BE2C (cell line): ENCODE measurements around the gene KCNJ10.

Experiments used
- DNase-seq: peaks from one replicate; pipeline ENCODE4 v3.0.0-alpha.2; 2020
- H3K27me3 ChIP-seq: fragments of 250-450 bp; sonication (Bioruptor Pico); 2 replicates; pipeline ENCODE4 v1.5.1; 2020; ENCODE audit warnings: mild to moderate bottlenecking
- H3K36me3 ChIP-seq: fragments of 250-450 bp; sonication (Bioruptor Pico); 2 replicates; pipeline ENCODE4 v1.5.1; 2020; ENCODE audit warnings: mild to moderate bottlenecking
- H3K4me1 ChIP-seq: fragments of 250-450 bp; sonication (Bioruptor Pico); 2 replicates; pipeline ENCODE4 v1.5.1; 2020
- H3K4me3 ChIP-seq: 2 replicates; pipeline ENCODE4 v1.5.1; 2011; ENCODE audit warnings: low read depth, low read length
- H3K9me3 ChIP-seq: fragments of 250-450 bp; sonication (Bioruptor Pico); 2 replicates; pipeline ENCODE4 v1.5.1; 2020
- TF ChIP-seq, protein P1 (sequence below): IDR thresholded peaks from 2 replicates; pipeline ENCODE4 v1.5.1; 2012; ENCODE audit warnings: mild to moderate bottlenecking, low read depth, low read length

The KCNJ10 gene

DNA sequence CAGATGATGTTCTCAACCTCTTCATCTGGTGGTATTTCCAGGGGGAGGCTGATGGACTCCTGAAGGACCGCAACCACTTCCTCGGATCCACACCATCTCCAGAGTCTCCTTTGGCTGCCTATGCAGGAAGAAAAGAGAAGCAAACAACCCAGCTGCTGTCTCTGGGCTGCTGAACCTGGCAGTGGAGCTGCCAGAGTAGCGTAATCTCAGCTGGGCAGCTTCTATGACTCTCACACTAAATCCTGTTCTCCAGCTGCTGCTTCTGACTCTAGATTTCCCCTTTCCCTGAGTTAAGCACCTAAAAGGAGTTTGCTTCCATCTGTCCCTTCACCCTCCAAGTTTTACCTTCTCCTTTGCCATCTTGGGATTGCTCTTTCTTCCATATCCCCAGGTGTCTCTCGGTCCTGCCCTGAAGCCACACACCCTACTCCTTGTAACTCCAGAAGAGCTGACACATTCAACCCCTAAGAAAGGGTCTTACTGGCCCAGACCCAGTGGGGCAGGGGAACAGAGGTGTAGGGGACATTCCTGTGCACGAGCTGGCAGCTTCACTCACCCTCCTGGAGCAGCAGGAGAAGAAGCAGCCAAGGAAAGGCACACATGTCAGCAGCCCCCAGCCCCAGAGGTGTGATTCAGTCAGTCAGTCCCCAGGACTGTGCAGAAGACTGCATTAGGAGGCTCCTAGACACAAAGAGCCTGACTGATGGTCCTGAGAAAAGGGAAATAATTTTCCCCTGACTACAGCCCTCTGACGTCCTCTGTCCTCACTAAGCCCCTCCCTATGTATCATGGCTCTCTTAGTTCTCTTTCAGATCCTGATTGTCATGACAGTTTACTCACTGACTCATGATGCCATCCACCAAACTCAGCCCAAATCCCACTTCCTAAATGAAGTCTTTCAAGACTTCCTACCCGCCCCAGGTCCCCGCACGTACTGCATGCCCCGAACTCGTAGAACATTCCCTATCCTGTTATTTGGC is 116.1 kb downstream of the KCNJ10 start, which contains the start of gene SLAMF9:
SLAMF9 (minus strand) TSS at position 702 of the 980 bp plus-strand sequence; CDS start at position 602, 100 bp downstream.
- Histone ChIP-seq H3K4me3 (no peak within 1 kb of the TSS), H3K9me3 (no peaks in the 10 kb centered on the region), H3K36me3 (no peaks in the 10 kb centered on the region), H3K4me1 (no peaks in the 10 kb centered on the region), H3K27me3 (no peaks in the 10 kb centered on the region)
- DNase-seq, result no peak
- TF ChIP-seq, protein P1, sequence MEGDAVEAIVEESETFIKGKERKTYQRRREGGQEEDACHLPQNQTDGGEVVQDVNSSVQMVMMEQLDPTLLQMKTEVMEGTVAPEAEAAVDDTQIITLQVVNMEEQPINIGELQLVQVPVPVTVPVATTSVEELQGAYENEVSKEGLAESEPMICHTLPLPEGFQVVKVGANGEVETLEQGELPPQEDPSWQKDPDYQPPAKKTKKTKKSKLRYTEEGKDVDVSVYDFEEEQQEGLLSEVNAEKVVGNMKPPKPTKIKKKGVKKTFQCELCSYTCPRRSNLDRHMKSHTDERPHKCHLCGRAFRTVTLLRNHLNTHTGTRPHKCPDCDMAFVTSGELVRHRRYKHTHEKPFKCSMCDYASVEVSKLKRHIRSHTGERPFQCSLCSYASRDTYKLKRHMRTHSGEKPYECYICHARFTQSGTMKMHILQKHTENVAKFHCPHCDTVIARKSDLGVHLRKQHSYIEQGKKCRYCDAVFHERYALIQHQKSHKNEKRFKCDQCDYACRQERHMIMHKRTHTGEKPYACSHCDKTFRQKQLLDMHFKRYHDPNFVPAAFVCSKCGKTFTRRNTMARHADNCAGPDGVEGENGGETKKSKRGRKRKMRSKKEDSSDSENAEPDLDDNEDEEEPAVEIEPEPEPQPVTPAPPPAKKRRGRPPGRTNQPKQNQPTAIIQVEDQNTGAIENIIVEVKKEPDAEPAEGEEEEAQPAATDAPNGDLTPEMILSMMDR, result no peak

DNA sequence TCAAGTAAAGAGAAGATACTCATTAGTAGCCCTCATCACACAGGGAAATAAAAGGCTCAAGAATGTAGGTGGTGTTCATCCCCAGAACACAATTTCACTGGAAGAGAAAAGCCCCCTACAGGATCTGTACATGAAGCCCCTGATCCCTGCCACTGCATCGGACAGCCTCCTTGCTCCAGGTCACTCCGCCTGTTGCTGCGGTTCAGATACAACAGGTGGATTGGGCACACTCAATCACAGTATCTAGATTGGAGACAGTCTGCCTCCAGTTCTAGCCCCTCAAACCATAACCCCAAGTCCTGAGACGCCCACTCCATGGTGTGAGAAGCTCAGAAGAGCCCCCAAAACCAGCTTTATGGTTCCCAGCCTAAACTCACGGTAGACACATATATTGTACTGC is 117.0 kb downstream of the KCNJ10 start:
- Histone ChIP-seq H3K4me3 (no peak overlapping the region), H3K36me3 (no peaks in the 10 kb centered on the region), H3K9me3 (no peaks in the 10 kb centered on the region), H3K27me3 (no peaks in the 10 kb centered on the region), H3K4me1 (no peaks in the 10 kb centered on the region)
- TF ChIP-seq, protein P1, result no peak
- no peak for DNase-seq

DNA sequence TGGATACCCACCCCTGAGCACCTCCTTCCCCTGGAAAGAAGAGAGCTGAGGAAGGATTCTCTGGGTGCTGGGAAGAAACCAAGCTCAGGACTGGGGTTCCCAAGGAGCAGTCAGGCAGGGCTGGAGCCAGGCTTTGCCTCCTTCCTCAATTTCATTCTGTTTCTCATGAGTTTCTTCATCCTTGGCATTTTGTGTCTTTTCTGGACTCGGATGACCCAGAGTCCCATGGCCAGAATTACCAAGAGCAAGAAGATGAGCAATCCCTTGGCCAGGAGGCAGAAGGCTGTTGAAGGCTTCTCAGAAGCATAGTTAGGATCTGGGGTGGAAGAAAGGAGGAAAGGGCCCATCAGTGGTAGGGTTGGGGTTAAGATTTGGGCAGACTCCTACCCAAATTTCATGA is 118.4 kb downstream of the KCNJ10 start:
- Histone ChIP-seq H3K4me3 (no peak overlapping the region), H3K27me3 (no peaks in the 10 kb centered on the region), H3K4me1 (no peaks in the 10 kb centered on the region), H3K9me3 (no peaks in the 10 kb centered on the region), H3K36me3 (no peaks in the 10 kb centered on the region)
- DNase-seq, result no peak
- TF ChIP-seq, protein P1, result no peak

DNA sequence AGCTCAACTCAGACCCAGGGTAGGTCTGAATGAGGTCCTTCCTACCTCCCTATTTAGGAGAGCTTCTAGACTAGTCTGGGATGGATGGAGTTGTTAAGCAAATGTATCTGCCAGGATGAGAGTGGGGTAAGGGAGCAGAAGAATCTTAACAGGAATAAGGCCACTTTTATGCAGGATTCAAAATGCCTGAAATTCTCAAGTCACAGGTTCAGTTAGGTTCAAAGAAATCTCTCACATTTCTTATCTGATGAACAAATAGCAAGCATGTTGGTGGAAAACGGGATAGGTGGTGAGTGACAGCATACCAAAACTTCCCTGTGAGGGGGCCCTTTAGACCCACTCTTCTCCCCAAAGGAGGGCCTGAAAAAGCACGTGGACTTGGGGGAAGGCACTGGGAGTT is 118.9 kb downstream of the KCNJ10 start:
- H3K9me3 ChIP-seq, result no peaks in the 10 kb centered on the region
- no peak overlapping the region for H3K4me3 ChIP-seq
- H3K4me1 ChIP-seq, result peaks cover 2% of the 10 kb centered on the region; the same call in 1 of the 2 replicates
- TF ChIP-seq, protein P1, result no peak
- no peaks in the 10 kb centered on the region for H3K27me3 ChIP-seq
- no peaks in the 10 kb centered on the region for H3K36me3 ChIP-seq
- no peak for DNase-seq

DNA sequence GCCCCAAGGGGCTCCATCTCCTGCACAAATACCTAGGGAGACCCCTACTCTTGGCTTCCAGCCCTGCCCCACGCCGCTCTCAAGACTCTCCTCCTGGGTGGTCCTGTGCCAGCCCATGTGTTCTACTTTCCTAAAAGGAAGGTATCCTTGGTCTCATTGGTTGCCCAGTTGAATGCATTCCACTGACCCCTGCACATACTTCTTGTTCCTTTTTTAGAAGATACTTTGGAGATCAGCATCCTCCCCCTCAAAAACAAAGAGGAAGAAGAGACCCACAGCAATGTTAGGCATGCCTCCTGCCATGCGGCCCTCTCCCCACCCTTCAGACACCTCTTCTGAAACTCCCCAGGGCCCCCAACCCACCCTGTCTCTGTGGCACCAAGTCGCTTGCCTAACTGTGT is 120.0 kb downstream of the KCNJ10 start:
- TF ChIP-seq, protein P1, result no peak
- Histone ChIP-seq H3K27me3 (no peaks in the 10 kb centered on the region), H3K36me3 (no peaks in the 10 kb centered on the region), H3K4me1 (peaks cover 2% of the 10 kb centered on the region; the same call in 1 of the 2 replicates), H3K4me3 (no peak overlapping the region), H3K9me3 (no peaks in the 10 kb centered on the region)
- DNase-seq, result no peak

DNA sequence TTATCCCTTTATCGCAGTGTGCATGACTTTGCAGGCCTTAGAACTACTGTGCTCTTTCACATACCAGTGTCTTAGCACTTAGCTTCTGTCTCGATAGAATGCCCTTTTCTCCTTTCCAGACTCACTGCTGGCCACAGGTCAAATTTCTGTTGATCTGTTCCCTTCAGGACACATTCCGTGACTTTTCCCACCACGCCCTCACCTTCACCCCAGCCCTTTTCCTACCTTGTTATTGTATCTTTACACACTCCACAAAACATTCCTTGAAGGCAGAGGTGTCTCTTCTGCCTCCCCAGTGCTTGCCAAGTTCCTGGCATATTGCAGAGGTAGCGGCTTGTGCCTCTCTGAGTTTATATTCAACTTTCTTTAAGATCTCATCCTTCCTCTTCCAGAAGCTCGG is 120.8 kb downstream of the KCNJ10 start:
- H3K4me3 ChIP-seq, result no peak overlapping the region
- no peak for DNase-seq
- TF ChIP-seq, protein P1, result no peak
- H3K27me3 ChIP-seq, result no peaks in the 10 kb centered on the region
- peaks cover 2% of the 10 kb centered on the region; the same call in 1 of the 2 replicates for H3K4me1 ChIP-seq
- no peaks in the 10 kb centered on the region for H3K36me3 ChIP-seq
- no peaks in the 10 kb centered on the region for H3K9me3 ChIP-seq
